ENCODE data around the gene TRABD. TPM values are rescaled to one million over a fixed set of nuclear protein-coding genes. Genes with fewer than 3 reads are reported as not detected.

Gene TRABD
- total RNA-seq, 1 experiment from 2014 or later: 55.7 TPM

DNA sequence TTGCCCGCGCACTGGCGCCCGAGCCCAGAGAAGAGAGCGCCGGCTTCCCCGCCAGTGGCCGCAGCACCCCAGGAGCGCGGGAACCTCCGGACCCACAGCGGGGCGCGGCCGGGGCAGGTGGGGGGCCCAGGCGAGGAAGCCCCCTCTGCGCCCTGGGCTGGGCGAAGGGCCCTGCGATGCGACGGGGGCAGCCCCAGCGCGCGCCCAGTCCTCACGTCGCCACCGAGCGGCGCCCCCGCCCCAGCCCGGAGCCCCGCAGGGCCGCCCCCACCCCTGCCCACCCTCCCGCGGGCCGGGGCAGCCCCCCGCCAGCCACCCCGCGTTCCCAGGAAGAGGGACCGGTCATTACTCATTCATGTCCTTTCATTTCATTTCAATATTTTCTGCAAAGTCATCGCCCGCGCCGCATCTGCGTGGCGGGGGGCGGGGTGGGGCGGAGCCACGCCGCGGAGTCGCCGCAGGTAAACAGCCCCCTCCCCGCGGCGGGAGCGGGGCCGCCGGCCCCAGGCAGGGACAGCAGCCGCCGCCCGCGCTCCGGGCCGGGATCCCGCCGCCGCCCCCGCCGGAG is 15.9 kb upstream of the TRABD start:
- Histone ChIP-seq H3K4me1 (ENCODE audit: control insufficient read depth, insufficient read depth, low read length) (no peaks in the 10 kb centered on the region), H3K27ac (ENCODE audit: low read length) (no peak overlapping the region), H3K4me3 (ENCODE audit: low read depth in 2 of 2, low read length in 2 of 2) (peak overlapping the region in 1 of 2 experiments; percentile 27; a peak in 3 of 4 replicates), H3K36me3 (ENCODE audit: control insufficient read depth, insufficient read depth, low read length) (no peaks in the 10 kb centered on the region), H3K27me3 (ENCODE audit: control insufficient read depth, insufficient read depth, low read length) (no peaks in the 10 kb centered on the region), H3K9me3 (ENCODE audit: control insufficient read depth, insufficient read depth, low read depth, low read length) (no peaks in the 10 kb centered on the region)
- ATAC-seq (peak; percentile 59), DNase-seq (ENCODE audit: low read depth, low spot score) (no peak)
- TF ChIP-seq SIN3A (IDR thresholded peaks at IDR 0.05; ENCODE audit: borderline replicate concordance, insufficient read depth, low read depth, low read length): no peak
- TF ChIP-seq TCF7L2 (IDR thresholded peaks at IDR 0.05; ENCODE audit: low read depth, low read length): no peak
- TF ChIP-seq, protein P1, sequence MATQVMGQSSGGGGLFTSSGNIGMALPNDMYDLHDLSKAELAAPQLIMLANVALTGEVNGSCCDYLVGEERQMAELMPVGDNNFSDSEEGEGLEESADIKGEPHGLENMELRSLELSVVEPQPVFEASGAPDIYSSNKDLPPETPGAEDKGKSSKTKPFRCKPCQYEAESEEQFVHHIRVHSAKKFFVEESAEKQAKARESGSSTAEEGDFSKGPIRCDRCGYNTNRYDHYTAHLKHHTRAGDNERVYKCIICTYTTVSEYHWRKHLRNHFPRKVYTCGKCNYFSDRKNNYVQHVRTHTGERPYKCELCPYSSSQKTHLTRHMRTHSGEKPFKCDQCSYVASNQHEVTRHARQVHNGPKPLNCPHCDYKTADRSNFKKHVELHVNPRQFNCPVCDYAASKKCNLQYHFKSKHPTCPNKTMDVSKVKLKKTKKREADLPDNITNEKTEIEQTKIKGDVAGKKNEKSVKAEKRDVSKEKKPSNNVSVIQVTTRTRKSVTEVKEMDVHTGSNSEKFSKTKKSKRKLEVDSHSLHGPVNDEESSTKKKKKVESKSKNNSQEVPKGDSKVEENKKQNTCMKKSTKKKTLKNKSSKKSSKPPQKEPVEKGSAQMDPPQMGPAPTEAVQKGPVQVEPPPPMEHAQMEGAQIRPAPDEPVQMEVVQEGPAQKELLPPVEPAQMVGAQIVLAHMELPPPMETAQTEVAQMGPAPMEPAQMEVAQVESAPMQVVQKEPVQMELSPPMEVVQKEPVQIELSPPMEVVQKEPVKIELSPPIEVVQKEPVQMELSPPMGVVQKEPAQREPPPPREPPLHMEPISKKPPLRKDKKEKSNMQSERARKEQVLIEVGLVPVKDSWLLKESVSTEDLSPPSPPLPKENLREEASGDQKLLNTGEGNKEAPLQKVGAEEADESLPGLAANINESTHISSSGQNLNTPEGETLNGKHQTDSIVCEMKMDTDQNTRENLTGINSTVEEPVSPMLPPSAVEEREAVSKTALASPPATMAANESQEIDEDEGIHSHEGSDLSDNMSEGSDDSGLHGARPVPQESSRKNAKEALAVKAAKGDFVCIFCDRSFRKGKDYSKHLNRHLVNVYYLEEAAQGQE (IDR thresholded peaks at IDR 0.05; ENCODE audit: insufficient read depth in 1 of 2, low read depth in 2 of 2, low read length in 1 of 2): no peak
- TF ChIP-seq POLR2AphosphoS5 (IDR thresholded peaks at IDR 0.05; ENCODE audit: low read depth, low read length): no peak
- TF ChIP-seq, protein P2, sequence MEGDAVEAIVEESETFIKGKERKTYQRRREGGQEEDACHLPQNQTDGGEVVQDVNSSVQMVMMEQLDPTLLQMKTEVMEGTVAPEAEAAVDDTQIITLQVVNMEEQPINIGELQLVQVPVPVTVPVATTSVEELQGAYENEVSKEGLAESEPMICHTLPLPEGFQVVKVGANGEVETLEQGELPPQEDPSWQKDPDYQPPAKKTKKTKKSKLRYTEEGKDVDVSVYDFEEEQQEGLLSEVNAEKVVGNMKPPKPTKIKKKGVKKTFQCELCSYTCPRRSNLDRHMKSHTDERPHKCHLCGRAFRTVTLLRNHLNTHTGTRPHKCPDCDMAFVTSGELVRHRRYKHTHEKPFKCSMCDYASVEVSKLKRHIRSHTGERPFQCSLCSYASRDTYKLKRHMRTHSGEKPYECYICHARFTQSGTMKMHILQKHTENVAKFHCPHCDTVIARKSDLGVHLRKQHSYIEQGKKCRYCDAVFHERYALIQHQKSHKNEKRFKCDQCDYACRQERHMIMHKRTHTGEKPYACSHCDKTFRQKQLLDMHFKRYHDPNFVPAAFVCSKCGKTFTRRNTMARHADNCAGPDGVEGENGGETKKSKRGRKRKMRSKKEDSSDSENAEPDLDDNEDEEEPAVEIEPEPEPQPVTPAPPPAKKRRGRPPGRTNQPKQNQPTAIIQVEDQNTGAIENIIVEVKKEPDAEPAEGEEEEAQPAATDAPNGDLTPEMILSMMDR (IDR thresholded peaks at IDR 0.05): no peak
- BruUV-seq (replicated peaks): no TSS peak
- CTCF ChIA-PET: no interaction called here
- in situ Hi-C loops (cut with HindIII; ENCODE audit: low pct_unique_long_range_greater_than_20kb, low sequenced_read_pairs) (no loop called here), intact Hi-C loops (cut with micrococcal nuclease; ENCODE audit: unreplicated experiment) (no loop called here)
- POLR2A ChIA-PET: no interaction called here

DNA sequence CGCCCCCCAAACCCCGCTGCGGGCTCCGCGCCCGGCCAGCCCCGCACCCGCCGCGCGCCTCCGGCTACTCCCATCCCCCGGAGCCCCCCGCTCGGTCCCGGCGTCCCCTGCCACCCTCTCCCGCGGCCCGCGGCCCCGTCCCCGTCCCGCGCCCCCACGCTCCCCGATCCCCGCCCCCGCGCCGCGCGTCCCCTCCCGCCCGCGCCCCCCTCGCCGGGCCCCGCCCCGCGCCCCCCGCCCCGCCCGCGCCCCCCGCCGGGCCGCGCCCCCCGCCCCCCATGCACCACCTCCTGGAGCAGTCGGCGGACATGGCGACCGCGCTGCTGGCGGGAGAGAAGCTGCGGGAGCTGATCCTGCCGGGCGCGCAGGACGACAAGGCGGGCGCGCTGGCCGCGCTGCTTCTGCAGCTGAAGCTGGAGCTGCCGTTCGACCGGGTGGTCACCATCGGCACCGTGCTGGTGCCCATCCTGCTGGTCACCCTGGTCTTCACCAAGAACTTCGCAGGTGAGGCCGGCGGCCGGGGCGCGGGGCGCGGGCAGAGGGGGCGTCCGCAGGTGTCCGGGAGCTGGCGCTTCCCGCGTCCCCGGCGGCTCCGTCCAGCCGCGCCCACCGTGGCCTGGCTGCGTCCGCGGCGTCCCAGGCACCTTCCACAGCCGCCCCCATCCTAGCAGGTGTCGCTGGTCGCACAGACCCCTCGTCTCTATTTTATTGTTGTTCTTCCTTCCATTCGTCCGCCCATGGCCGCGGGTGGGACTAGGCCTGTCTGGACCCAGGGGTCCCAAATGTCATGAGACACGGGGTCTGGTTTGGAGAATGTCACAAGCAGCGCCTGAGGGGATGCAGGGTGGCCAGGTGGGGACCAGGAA is 15.0 kb upstream of the TRABD start, which contains the start of gene PANX2:
Gene PANX2, plus strand, starts transcription at position 279 of the 866 bp plus-strand sequence. Its CDS starts 0 bp downstream, at position 279.
- no peaks in the 10 kb centered on the region for H3K36me3 ChIP-seq (ENCODE audit: control insufficient read depth, insufficient read depth, low read length)
- CTCF ChIA-PET: no interaction called here
- TF ChIP-seq POLR2AphosphoS5 (IDR thresholded peaks at IDR 0.05; ENCODE audit: low read depth, low read length): no peak
- TF ChIP-seq, protein P1 (IDR thresholded peaks at IDR 0.05; ENCODE audit: insufficient read depth in 1 of 2, low read depth in 2 of 2, low read length in 1 of 2): no peak
- no TSS peak for BruUV-seq (replicated peaks)
- intact Hi-C loops (cut with micrococcal nuclease; ENCODE audit: unreplicated experiment) (no loop called here), in situ Hi-C loops (cut with HindIII; ENCODE audit: low pct_unique_long_range_greater_than_20kb, low sequenced_read_pairs) (no loop called here)
- no peaks in the 10 kb centered on the region for H3K27me3 ChIP-seq (ENCODE audit: control insufficient read depth, insufficient read depth, low read length)
- no peak within 1 kb of the TSS for H3K27ac ChIP-seq (ENCODE audit: low read length)
- H3K4me1 ChIP-seq (ENCODE audit: control insufficient read depth, insufficient read depth, low read length): no peaks in the 10 kb centered on the region
- ATAC-seq: no peak
- no peak for DNase-seq (ENCODE audit: low read depth, low spot score)
- no peaks in the 10 kb centered on the region for H3K9me3 ChIP-seq (ENCODE audit: control insufficient read depth, insufficient read depth, low read depth, low read length)
- POLR2A ChIA-PET: no interaction called here
- peak within 1 kb of the TSS in 1 of 2 experiments; percentile 27; a peak in 3 of 4 replicates for H3K4me3 ChIP-seq (ENCODE audit: low read depth in 2 of 2, low read length in 2 of 2)
